Ishikawa (cell line): ENCODE data around the gene SETX.

Experiments
- CEBPB ChIP-seq: IDR thresholded peaks from 2 replicates; pipeline ENCODE4 v1.6.1; 2012
- CREB1 ChIP-seq: IDR thresholded peaks from 2 replicates; pipeline ENCODE4 v1.6.1; 2012; ENCODE audit warnings: low read depth
- FOXM1 ChIP-seq: IDR thresholded peaks from 2 replicates; pipeline ENCODE4 v1.6.1; 2012; ENCODE audit warnings: low read depth, borderline replicate concordance
- NFIC ChIP-seq: IDR thresholded peaks from 2 replicates; pipeline ENCODE4 v1.6.1; 2012
- REST ChIP-seq: IDR thresholded peaks from 2 replicates; pipeline ENCODE4 v1.6.1; 2012; ENCODE audit warnings: low read depth, mild to moderate bottlenecking
- TAF1 ChIP-seq: IDR thresholded peaks from 2 replicates; pipeline ENCODE4 v1.6.1; 2012; ENCODE audit warnings: low read depth, mild to moderate bottlenecking
- TCF12 ChIP-seq: IDR thresholded peaks from 2 replicates; pipeline ENCODE4 v1.6.1; 2012; ENCODE audit warnings: low read depth
- TEAD4 ChIP-seq: IDR thresholded peaks from 2 replicates; pipeline ENCODE4 v1.6.1; 2012
- USF1 ChIP-seq: IDR thresholded peaks from 2 replicates; pipeline ENCODE4 v1.6.1; 2012
- YY1 ChIP-seq: IDR thresholded peaks from 2 replicates; pipeline ENCODE4 v1.6.1; 2012; ENCODE audit warnings: low read depth

- TF ChIP-seq USF1: no peak
- no peak for TF ChIP-seq FOXM1
- no peak for TF ChIP-seq TAF1
- TF ChIP-seq YY1: no peak
- no peak for TF ChIP-seq TCF12
- TF ChIP-seq CREB1: no peak
- no peak for TF ChIP-seq TEAD4
- no peak for TF ChIP-seq REST
- no peak for TF ChIP-seq CEBPB
- TF ChIP-seq NFIC: no peak
Observed at GRCh38 chr9:132231019-132231701, 123.6 kb downstream of the SETX start.
